Measurements from ENCODE around the gene PEX13. TPM values are rescaled to one million over a fixed set of nuclear protein-coding genes. Genes with fewer than 3 reads are reported as not detected.
A peak's percentile ranks its signal among the peaks of the same experiment; 100 is the strongest.

The PEX13 gene
- total RNA-seq, 1 experiment from 2014 or later = 22.4 TPM

DNA sequence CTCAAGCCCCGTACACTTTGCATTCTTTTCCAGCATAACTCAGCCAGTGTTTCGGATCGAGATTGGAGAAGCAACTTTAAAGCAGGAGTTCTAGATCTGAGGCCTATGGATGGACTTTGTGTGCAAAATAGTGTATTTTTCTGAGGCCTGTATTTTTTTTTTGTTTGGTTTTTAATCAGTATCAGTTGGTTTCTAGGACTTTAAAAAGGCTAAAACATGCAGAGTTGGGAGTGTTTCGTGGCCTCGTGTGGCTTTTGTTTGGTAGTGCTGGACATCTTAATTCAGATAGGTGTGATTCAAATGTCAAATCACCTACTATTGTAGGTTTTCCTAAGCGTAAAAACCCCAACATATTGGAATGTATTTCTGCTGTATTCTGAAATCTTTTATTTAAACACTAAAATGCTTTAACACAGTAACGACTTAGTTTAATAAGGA, 817 bp downstream of the PEX13 start:
- no peak overlapping the region for H2AK5ac ChIP-seq (ENCODE audit: insufficient read length, low read length)
- no CpG with 5 or more reads among the region's 7 CpGs for WGBS (ENCODE audit: extremely low coverage, insufficient read length, low lambda C conversion rate)
- H3K56ac ChIP-seq (ENCODE audit: insufficient read length, low read depth, low read length) = no peak overlapping the region
- no peak overlapping the region for H4K8ac ChIP-seq (replicated peaks; ENCODE audit: insufficient read length, low read depth, low read length)
- H3K18ac ChIP-seq (ENCODE audit: insufficient read length, low read depth, low read length) = no peak overlapping the region
- H3K9me3 ChIP-seq (ENCODE audit: control insufficient read depth, low read depth, low read length) = no peaks in the 10 kb centered on the region
- no peaks in the 10 kb centered on the region for H3K27me3 Mint-ChIP-seq (ENCODE audit: low read depth)
- H3K79me2 ChIP-seq (ENCODE audit: insufficient read depth, low read length) = peaks cover 4% of the 10 kb centered on the region; the same call in 1 of the 2 replicates
- peaks cover 7 to 17% (median 14%) of the 10 kb centered on the region in 3 experiments; a peak in 6 of 7 replicates for H3K36me3 Mint-ChIP-seq (ENCODE audit: insufficient read depth in 1 of 3, low read depth in 3 of 3)
- no peak overlapping the region for H3K23ac ChIP-seq (ENCODE audit: insufficient read length, low read depth, low read length)
- TF ChIP-seq, protein P1, sequence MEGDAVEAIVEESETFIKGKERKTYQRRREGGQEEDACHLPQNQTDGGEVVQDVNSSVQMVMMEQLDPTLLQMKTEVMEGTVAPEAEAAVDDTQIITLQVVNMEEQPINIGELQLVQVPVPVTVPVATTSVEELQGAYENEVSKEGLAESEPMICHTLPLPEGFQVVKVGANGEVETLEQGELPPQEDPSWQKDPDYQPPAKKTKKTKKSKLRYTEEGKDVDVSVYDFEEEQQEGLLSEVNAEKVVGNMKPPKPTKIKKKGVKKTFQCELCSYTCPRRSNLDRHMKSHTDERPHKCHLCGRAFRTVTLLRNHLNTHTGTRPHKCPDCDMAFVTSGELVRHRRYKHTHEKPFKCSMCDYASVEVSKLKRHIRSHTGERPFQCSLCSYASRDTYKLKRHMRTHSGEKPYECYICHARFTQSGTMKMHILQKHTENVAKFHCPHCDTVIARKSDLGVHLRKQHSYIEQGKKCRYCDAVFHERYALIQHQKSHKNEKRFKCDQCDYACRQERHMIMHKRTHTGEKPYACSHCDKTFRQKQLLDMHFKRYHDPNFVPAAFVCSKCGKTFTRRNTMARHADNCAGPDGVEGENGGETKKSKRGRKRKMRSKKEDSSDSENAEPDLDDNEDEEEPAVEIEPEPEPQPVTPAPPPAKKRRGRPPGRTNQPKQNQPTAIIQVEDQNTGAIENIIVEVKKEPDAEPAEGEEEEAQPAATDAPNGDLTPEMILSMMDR (conservative IDR thresholded peaks at IDR 0.05) = no peak
- H3K27ac Mint-ChIP-seq = peak overlapping the region; percentile 99 to 100 (median 99)
- H3K4me2 ChIP-seq (ENCODE audit: insufficient read depth, insufficient read length, low read length) = peak overlapping the region; percentile 90
- H3K4me3 Mint-ChIP-seq = peak overlapping the region; percentile 90 to 100
- peaks cover 4% of the 10 kb centered on the region for H3K79me1 ChIP-seq (ENCODE audit: insufficient read depth, low read depth, low read length, poor library complexity, severe bottlenecking)
- H2BK5ac ChIP-seq (ENCODE audit: insufficient read length, low read length) = no peak overlapping the region
- no peak overlapping the region for H3K4ac ChIP-seq (ENCODE audit: low read depth, low read length)
- no peaks in the 10 kb centered on the region for H3K27me3 ChIP-seq (ENCODE audit: insufficient read depth, low read length)
- no peak overlapping the region for H3K27ac ChIP-seq (ENCODE audit: insufficient read length, low read depth, low read length)
- H2BK20ac ChIP-seq (ENCODE audit: low read depth, low read length, poor library complexity, severe bottlenecking) = no peak overlapping the region
- H4K20me1 ChIP-seq (ENCODE audit: control insufficient read depth, insufficient read depth, insufficient read length) = no peaks in the 10 kb centered on the region
- no peaks in the 10 kb centered on the region for H3K4me1 ChIP-seq (ENCODE audit: insufficient read depth, low read length)
- H2BK12ac ChIP-seq (ENCODE audit: insufficient read length, low read depth, low read length) = no peak overlapping the region
- peaks cover 12 to 20% of the 10 kb centered on the region in 2 experiments for H3K4me1 Mint-ChIP-seq
- H3K9ac ChIP-seq (ENCODE audit: extremely low read depth, insufficient read length, low read length) = peak overlapping the region; percentile 97
- H4K91ac ChIP-seq (ENCODE audit: insufficient read length, low read depth, low read length) = no peak overlapping the region
- no peaks in the 10 kb centered on the region for H3K9me3 Mint-ChIP-seq
- peak overlapping the region; percentile 6 for H2AFZ ChIP-seq (ENCODE audit: low read length)
- H3K23me2 ChIP-seq (ENCODE audit: insufficient read length, low read depth, low read length, poor library complexity, severe bottlenecking) = peaks cover 6% of the 10 kb centered on the region
- DNase-seq = no peak
- H2BK120ac ChIP-seq (ENCODE audit: low read depth, low read length, poor library complexity, severe bottlenecking) = no peak overlapping the region
- no peak overlapping the region for H3K14ac ChIP-seq (ENCODE audit: insufficient read depth, low read length)
- no peak overlapping the region for H4K5ac ChIP-seq (ENCODE audit: insufficient read length, low read depth, low read length)
- no peak overlapping the region for H3T11ph ChIP-seq (ENCODE audit: low read length)
- H2BK15ac ChIP-seq (ENCODE audit: low read depth, low read length) = no peak overlapping the region

Measured in H9 (cell line).